Measurements from ENCODE around the gene ZDHHC6.

The ZDHHC6 gene

GRCh38 chr10:112446855-112447619, at the start of gene ZDHHC6, which contains the start of gene VTI1A:
ZDHHC6 (minus strand) TSS chr10:112446914; CDS start chr10:112445436, 1,478 bp downstream.
VTI1A (plus strand) TSS chr10:112447215; CDS start chr10:112447374, 159 bp downstream.
- Histone ChIP-seq H3K27ac (ENCODE audit: low read depth in 2 of 2, low read length in 2 of 2) (peak within 1 kb of the TSS; percentile 83 to 84), H3K9ac (ENCODE audit: low read depth in 1 of 2, low read length in 2 of 2) (peak within 1 kb of the TSS; percentile 91 to 96)

GRCh38 chr10:112492736-112493135, 46.0 kb upstream of the ZDHHC6 start:
- H3K9me3 ChIP-seq (ENCODE audit: control insufficient read depth in 2 of 2, low read length in 2 of 2), result no peaks in the 10 kb centered on the region
- H3K36me3 ChIP-seq (ENCODE audit: control insufficient read depth in 2 of 2, insufficient read depth in 2 of 2, low read length in 2 of 2), result no peaks in the 10 kb centered on the region
- H3K27ac ChIP-seq (ENCODE audit: low read depth in 2 of 2, low read length in 2 of 2), result no peak overlapping the region
- no peak overlapping the region for H3K9ac ChIP-seq (ENCODE audit: low read depth in 1 of 2, low read length in 2 of 2)
- H3K4me1 ChIP-seq (ENCODE audit: control insufficient read depth in 2 of 2, insufficient read depth in 2 of 2, low read length in 2 of 2), result no peaks in the 10 kb centered on the region
- no peak overlapping the region for H3K4me3 ChIP-seq (ENCODE audit: low read length in 2 of 2)
- H3K27me3 ChIP-seq (ENCODE audit: control insufficient read depth in 2 of 2, insufficient read depth in 2 of 2, low read length in 2 of 2), result no peaks in the 10 kb centered on the region

More at GRCh38 chr10:112446855-112447619, at the start of gene ZDHHC6, which contains the start of gene VTI1A:
- Histone ChIP-seq H3K4me1 (ENCODE audit: control insufficient read depth in 2 of 2, insufficient read depth in 2 of 2, low read length in 2 of 2) (peaks cover 7 to 12% of the 10 kb centered on the region in 2 donors), H3K4me3 (ENCODE audit: low read length in 2 of 2) (peak within 1 kb of the TSS; percentile 87 to 99), H3K27me3 (ENCODE audit: control insufficient read depth in 2 of 2, insufficient read depth in 2 of 2, low read length in 2 of 2) (no peaks in the 10 kb centered on the region), H3K36me3 (ENCODE audit: control insufficient read depth in 2 of 2, insufficient read depth in 2 of 2, low read length in 2 of 2) (peaks cover 5 to 14% of the 10 kb centered on the region in 2 donors), H3K9me3 (ENCODE audit: control insufficient read depth in 2 of 2, low read length in 2 of 2) (no peaks in the 10 kb centered on the region)

GRCh38 chr10:112491144-112491543, 44.4 kb upstream of the ZDHHC6 start:
- Histone ChIP-seq H3K27ac (ENCODE audit: low read depth in 2 of 2, low read length in 2 of 2) (no peak overlapping the region), H3K4me1 (ENCODE audit: control insufficient read depth in 2 of 2, insufficient read depth in 2 of 2, low read length in 2 of 2) (no peaks in the 10 kb centered on the region), H3K27me3 (ENCODE audit: control insufficient read depth in 2 of 2, insufficient read depth in 2 of 2, low read length in 2 of 2) (no peaks in the 10 kb centered on the region), H3K9me3 (ENCODE audit: control insufficient read depth in 2 of 2, low read length in 2 of 2) (no peaks in the 10 kb centered on the region), H3K36me3 (ENCODE audit: control insufficient read depth in 2 of 2, insufficient read depth in 2 of 2, low read length in 2 of 2) (no peaks in the 10 kb centered on the region), H3K4me3 (ENCODE audit: low read length in 2 of 2) (no peak overlapping the region), H3K9ac (ENCODE audit: low read depth in 1 of 2, low read length in 2 of 2) (no peak overlapping the region)

GRCh38 chr10:112490545-112490944, 43.8 kb upstream of the ZDHHC6 start:
- Histone ChIP-seq H3K9ac (ENCODE audit: low read depth in 1 of 2, low read length in 2 of 2) (no peak overlapping the region), H3K27ac (ENCODE audit: low read depth in 2 of 2, low read length in 2 of 2) (no peak overlapping the region), H3K4me3 (ENCODE audit: low read length in 2 of 2) (no peak overlapping the region), H3K27me3 (ENCODE audit: control insufficient read depth in 2 of 2, insufficient read depth in 2 of 2, low read length in 2 of 2) (no peaks in the 10 kb centered on the region), H3K36me3 (ENCODE audit: control insufficient read depth in 2 of 2, insufficient read depth in 2 of 2, low read length in 2 of 2) (no peaks in the 10 kb centered on the region), H3K4me1 (ENCODE audit: control insufficient read depth in 2 of 2, insufficient read depth in 2 of 2, low read length in 2 of 2) (no peaks in the 10 kb centered on the region), H3K9me3 (ENCODE audit: control insufficient read depth in 2 of 2, low read length in 2 of 2) (no peaks in the 10 kb centered on the region)

GRCh38 chr10:112487964-112488363, 41.2 kb upstream of the ZDHHC6 start:
- H3K4me1 ChIP-seq (ENCODE audit: control insufficient read depth in 2 of 2, insufficient read depth in 2 of 2, low read length in 2 of 2), result no peaks in the 10 kb centered on the region
- no peaks in the 10 kb centered on the region for H3K36me3 ChIP-seq (ENCODE audit: control insufficient read depth in 2 of 2, insufficient read depth in 2 of 2, low read length in 2 of 2)
- H3K9me3 ChIP-seq (ENCODE audit: control insufficient read depth in 2 of 2, low read length in 2 of 2), result no peaks in the 10 kb centered on the region

GRCh38 chr10:112484399-112484798, 37.7 kb upstream of the ZDHHC6 start:
- H3K4me3 ChIP-seq (ENCODE audit: low read length in 2 of 2), result no peak overlapping the region
- H3K9me3 ChIP-seq (ENCODE audit: control insufficient read depth in 2 of 2, low read length in 2 of 2), result no peaks in the 10 kb centered on the region
- no peaks in the 10 kb centered on the region for H3K36me3 ChIP-seq (ENCODE audit: control insufficient read depth in 2 of 2, insufficient read depth in 2 of 2, low read length in 2 of 2)
- H3K27me3 ChIP-seq (ENCODE audit: control insufficient read depth in 2 of 2, insufficient read depth in 2 of 2, low read length in 2 of 2), result no peaks in the 10 kb centered on the region
- no peak overlapping the region for H3K27ac ChIP-seq (ENCODE audit: low read depth in 2 of 2, low read length in 2 of 2)
- H3K9ac ChIP-seq (ENCODE audit: low read depth in 1 of 2, low read length in 2 of 2), result no peak overlapping the region
- H3K4me1 ChIP-seq (ENCODE audit: control insufficient read depth in 2 of 2, insufficient read depth in 2 of 2, low read length in 2 of 2), result no peaks in the 10 kb centered on the region

More at GRCh38 chr10:112487964-112488363, 41.2 kb upstream of the ZDHHC6 start:
- Histone ChIP-seq H3K4me3 (ENCODE audit: low read length in 2 of 2) (no peak overlapping the region), H3K27ac (ENCODE audit: low read depth in 2 of 2, low read length in 2 of 2) (no peak overlapping the region), H3K27me3 (ENCODE audit: control insufficient read depth in 2 of 2, insufficient read depth in 2 of 2, low read length in 2 of 2) (no peaks in the 10 kb centered on the region), H3K9ac (ENCODE audit: low read depth in 1 of 2, low read length in 2 of 2) (no peak overlapping the region)

GRCh38 chr10:112481602-112482001, 34.9 kb upstream of the ZDHHC6 start:
- no peaks in the 10 kb centered on the region for H3K9me3 ChIP-seq (ENCODE audit: control insufficient read depth in 2 of 2, low read length in 2 of 2)
- no peaks in the 10 kb centered on the region for H3K4me1 ChIP-seq (ENCODE audit: control insufficient read depth in 2 of 2, insufficient read depth in 2 of 2, low read length in 2 of 2)
- H3K4me3 ChIP-seq (ENCODE audit: low read length in 2 of 2), result no peak overlapping the region
- no peaks in the 10 kb centered on the region for H3K36me3 ChIP-seq (ENCODE audit: control insufficient read depth in 2 of 2, insufficient read depth in 2 of 2, low read length in 2 of 2)
- no peak overlapping the region for H3K27ac ChIP-seq (ENCODE audit: low read depth in 2 of 2, low read length in 2 of 2)
- H3K27me3 ChIP-seq (ENCODE audit: control insufficient read depth in 2 of 2, insufficient read depth in 2 of 2, low read length in 2 of 2), result no peaks in the 10 kb centered on the region
- H3K9ac ChIP-seq (ENCODE audit: low read depth in 1 of 2, low read length in 2 of 2), result no peak overlapping the region

GRCh38 chr10:112475575-112476218, 29.0 kb upstream of the ZDHHC6 start:
- Histone ChIP-seq H3K36me3 (ENCODE audit: control insufficient read depth in 2 of 2, insufficient read depth in 2 of 2, low read length in 2 of 2) (no peaks in the 10 kb centered on the region), H3K27ac (ENCODE audit: low read depth in 2 of 2, low read length in 2 of 2) (no peak overlapping the region), H3K27me3 (ENCODE audit: control insufficient read depth in 2 of 2, insufficient read depth in 2 of 2, low read length in 2 of 2) (no peaks in the 10 kb centered on the region), H3K4me3 (ENCODE audit: low read length in 2 of 2) (no peak overlapping the region), H3K9ac (ENCODE audit: low read depth in 1 of 2, low read length in 2 of 2) (no peak overlapping the region), H3K4me1 (ENCODE audit: control insufficient read depth in 2 of 2, insufficient read depth in 2 of 2, low read length in 2 of 2) (no peaks in the 10 kb centered on the region), H3K9me3 (ENCODE audit: control insufficient read depth in 2 of 2, low read length in 2 of 2) (no peaks in the 10 kb centered on the region)

GRCh38 chr10:112471878-112472487, 25.3 kb upstream of the ZDHHC6 start:
- Histone ChIP-seq H3K9ac (ENCODE audit: low read depth in 1 of 2, low read length in 2 of 2) (no peak overlapping the region), H3K27ac (ENCODE audit: low read depth in 2 of 2, low read length in 2 of 2) (no peak overlapping the region), H3K27me3 (ENCODE audit: control insufficient read depth in 2 of 2, insufficient read depth in 2 of 2, low read length in 2 of 2) (no peaks in the 10 kb centered on the region), H3K36me3 (ENCODE audit: control insufficient read depth in 2 of 2, insufficient read depth in 2 of 2, low read length in 2 of 2) (no peaks in the 10 kb centered on the region), H3K4me1 (ENCODE audit: control insufficient read depth in 2 of 2, insufficient read depth in 2 of 2, low read length in 2 of 2) (no peaks in the 10 kb centered on the region), H3K9me3 (ENCODE audit: control insufficient read depth in 2 of 2, low read length in 2 of 2) (no peaks in the 10 kb centered on the region), H3K4me3 (ENCODE audit: low read length in 2 of 2) (no peak overlapping the region)

- no peaks in the 10 kb centered on the region for H3K4me1 ChIP-seq (ENCODE audit: control insufficient read depth in 2 of 2, insufficient read depth in 2 of 2, low read length in 2 of 2)
- H3K36me3 ChIP-seq (ENCODE audit: control insufficient read depth in 2 of 2, insufficient read depth in 2 of 2, low read length in 2 of 2), result peaks cover 15 to 20% of the 10 kb centered on the region in 2 donors
- no peaks in the 10 kb centered on the region for H3K27me3 ChIP-seq (ENCODE audit: control insufficient read depth in 2 of 2, insufficient read depth in 2 of 2, low read length in 2 of 2)
- H3K9me3 ChIP-seq (ENCODE audit: control insufficient read depth in 2 of 2, low read length in 2 of 2), result no peaks in the 10 kb centered on the region
- no peak overlapping the region for H3K4me3 ChIP-seq (ENCODE audit: low read length in 2 of 2)
- H3K27ac ChIP-seq (ENCODE audit: low read depth in 2 of 2, low read length in 2 of 2), result no peak overlapping the region
- no peak overlapping the region for H3K9ac ChIP-seq (ENCODE audit: low read depth in 1 of 2, low read length in 2 of 2)
Observed at GRCh38 chr10:112467541-112468075, 20.9 kb upstream of the ZDHHC6 start.

Measured in mucosa of rectum (tissue), 2 donors.